Kidney glomerular epithelial cell (primary cell): ENCODE measurements around the gene DCXR.

ENCODE experiments used
- DNase-seq: peaks from one replicate; lab custom pipeline; 2025; lab: John Stamatoyannopoulos, UW

The DCXR gene

GRCh38 chr17:81996757-81997441 is 40.6 kb downstream of the DCXR start:
- DNase-seq = no peak

- no peak for DNase-seq
Observed at GRCh38 chr17:81996232-81996756, 41.2 kb downstream of the DCXR start.

GRCh38 chr17:81995463-81996231 is 41.9 kb downstream of the DCXR start:
- no peak for DNase-seq

DNA sequence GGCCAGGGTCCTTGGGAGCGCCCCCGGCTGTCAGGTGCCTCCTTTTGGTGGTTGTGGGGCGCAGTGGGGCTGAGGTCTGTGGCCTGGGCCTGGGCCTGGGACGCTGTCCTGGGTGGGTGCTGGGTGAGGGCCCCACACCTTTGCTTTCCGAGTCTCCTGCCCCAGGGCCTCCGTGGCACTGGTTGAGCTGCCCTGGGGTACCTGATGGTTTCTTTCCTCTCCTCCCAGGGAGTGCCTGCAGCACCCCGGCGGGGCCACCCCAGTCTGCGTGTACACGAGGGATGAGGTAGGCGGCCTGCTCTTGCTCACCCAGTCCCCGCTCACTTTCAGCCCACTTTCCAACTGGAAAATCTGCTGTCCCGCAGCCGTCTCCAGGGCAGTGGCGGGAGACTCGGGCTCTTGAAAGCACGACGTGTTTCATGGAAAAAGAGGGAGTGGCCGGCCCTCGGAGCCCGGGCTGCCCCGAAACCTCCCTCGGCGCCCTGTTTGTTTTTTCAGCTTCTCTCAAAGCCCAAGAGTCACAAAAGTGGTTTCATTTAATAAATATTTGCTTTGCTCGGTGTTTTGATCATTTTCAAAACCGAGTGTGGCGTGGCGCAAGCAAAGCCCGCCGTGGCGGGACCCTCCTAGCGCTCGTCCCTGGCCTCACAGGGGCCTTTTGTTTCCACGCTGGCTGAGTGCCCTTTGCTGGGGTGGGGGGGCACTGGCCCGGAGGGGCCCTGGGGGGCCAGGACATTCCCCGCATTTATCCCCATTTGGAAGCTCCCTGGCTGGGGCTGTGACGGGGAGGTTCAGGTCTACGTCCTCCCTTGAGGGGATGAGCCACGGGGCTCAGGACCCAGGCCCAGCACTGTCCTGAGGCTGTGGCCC is 42.7 kb downstream of the DCXR start:
- DNase-seq = no peak

DNA sequence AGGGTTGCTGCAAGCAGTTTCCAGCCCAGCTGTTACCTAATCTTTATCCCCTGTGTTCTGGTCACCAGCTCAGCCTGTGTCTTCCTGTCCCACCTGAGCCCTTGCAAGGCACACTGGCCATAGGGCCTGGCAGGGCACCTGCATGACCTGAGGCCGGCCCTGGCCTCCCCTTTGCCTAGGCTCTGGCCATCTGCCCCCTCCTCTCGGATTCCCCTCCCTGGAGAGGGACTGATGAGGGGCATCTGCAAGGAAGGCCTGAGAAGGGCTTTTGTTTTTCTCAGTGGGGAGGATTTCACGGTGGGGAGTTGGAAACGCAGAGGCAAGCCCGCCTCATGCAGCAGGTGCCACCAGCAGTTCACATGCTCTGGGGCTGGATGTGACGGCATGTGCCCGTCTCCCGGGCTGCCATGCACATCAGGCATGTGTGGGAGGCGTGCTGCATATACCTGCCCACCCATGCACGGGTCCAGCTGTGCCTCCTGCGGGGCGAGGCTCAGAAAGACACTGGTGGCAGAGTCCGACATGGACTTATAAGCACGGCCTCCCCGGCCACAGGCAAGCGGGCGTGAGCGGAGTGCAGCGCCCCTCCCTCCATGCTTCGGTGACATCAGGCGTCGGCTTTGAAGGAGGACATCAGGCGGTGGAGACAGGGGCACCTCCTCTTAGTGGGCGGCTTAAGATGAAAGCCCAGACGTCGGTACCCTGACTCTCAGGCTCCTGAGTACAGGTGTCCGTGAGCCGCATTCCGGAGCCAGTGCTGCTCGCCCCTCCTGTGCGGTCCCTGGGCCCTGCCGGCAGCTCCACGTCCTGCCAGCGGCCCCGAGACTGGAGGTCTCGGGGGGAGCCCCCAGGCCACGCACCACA is 43.5 kb downstream of the DCXR start:
- DNase-seq = no peak

- DNase-seq = no peak
Observed at GRCh38 chr17:81992306-81993102, 45.0 kb downstream of the DCXR start.

DNA sequence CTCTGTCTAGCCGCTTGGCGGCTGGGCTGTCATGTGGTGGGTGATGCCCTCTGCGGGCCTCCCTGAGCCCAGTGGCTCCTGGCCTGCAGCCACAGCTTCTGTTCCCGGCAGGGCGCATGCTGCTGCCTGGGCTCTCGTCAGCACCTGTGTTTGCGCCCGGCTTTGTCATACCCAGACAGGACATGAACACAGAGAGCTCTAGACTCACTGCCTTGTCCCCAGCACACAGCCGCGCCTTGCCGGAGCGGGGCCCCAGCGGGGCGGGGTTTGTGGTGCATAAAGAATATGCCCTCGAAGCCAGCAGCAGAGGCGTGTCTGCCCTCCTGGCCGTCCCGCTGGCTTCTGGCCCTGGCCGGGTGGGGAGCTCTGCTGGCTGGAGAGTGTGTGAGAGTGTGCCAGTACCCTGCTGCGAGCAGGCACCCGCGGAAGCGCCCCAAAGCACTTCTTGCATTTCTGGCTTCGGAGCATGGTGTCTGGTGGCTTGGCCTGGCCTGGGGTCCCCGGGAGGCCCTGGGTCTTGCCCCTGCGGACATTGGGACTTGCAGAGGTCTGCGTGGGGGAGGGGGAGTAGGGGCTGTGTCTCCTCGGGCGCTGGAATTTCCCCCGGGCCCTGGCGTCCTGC is 45.7 kb downstream of the DCXR start:
- DNase-seq = no peak

DNA sequence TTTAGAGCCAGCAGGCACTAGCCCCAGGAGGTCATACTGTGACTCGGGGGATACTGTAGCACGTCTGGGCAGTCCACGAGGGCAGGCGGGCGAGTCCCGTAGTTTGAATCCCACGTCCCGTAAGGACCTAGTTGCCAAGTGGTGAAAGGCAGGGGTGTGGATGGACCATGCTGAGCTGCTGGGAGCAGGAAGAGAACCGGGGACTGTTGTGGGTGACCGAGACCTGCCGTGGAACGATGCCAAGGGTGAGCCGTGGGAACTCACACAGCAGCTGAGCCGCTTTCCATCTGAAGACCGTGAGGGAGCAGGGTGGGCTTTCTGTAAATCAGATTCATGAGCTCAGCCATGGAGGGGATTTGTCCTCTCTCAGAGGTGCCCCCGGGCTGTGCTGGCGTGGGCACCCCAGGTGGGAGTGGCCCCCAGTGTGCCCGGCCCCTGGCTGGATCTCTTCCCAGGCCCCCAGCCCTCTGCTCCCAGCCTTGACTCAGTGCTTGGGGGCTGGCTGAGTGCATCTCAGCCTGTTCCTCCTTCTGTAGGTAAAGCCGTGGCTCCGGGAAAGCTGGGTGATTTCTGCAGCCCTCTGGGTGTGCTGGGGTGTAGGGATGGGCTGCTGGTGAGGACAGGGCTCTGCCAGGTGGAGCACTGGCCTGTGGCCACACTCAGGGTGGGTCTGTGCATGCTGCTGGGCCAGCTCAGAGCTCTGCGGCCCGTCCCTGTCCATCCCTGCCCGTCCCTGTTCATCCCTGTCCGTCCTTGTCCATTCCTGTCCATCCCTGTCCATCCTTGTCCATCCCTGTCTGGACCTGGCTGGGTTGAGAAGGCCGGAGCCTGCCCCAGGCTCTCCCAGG is 46.4 kb downstream of the DCXR start:
- DNase-seq = no peak

DNA sequence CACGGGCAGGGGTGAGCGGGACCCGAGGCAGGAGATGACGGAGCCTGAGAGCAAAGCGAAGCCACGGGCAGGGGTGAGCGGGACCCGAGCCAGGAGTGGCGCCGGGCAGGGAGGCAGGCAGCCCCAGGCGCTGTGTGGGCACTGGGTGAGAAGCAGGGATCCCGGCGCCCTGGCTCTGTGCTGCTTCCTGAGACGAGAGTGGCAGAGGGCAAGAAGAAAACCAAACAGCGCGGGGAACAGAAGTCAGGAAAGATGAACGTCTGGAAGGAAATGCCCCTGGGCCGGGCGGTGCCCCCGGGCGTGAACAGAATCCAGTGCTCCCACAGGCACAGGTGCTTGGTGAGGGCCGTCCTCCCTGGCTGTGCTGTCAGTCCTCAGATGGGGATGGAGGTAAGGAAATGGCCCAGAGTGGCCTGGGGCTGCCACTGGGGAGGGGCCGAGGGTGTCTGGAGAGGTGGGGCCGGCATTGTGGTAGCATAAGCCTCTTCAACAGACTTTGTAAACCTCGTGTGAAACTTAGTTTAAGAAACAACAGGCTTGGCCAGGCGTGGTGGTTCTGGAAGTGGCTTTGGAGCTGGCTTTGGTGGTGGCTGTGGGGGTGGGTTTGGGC is 50.2 kb downstream of the DCXR start:
- DNase-seq = no peak

- no peak for DNase-seq
Observed at GRCh38 chr17:81986606-81987005, 50.9 kb downstream of the DCXR start.
